Suprapubic skin (tissue), 4 donors: ENCODE results near the gene SRRM3.

ENCODE experiments used
- POLR2A ChIP-seq, 2 donors: fragments of 450-650 bp; IDR thresholded peaks; one replicate each; pipeline ENCODE4 v1.6.1; 2017; ENCODE audit warnings: antibody characterized with exemption in 2 of 2, mild to moderate bottlenecking in 2 of 2, moderate library complexity in 2 of 2
- POLR2AphosphoS5 ChIP-seq, 3 donors: sonication (generic); formaldehyde crosslinking; IDR thresholded peaks; one replicate each; pipeline ENCODE4 v1.6.1; 2017; ENCODE audit warnings: antibody characterized with exemption in 3 of 3
- TF ChIP-seq, protein P1 (sequence below), 2 donors: fragments of 200-600 bp in 1 of 2; fragments of 450-650 bp in 1 of 2; sonication (generic) in 1 of 2; IDR thresholded peaks; one replicate each; pipeline ENCODE4 v1.5.1; 2016 to 2019; ENCODE audit warnings: antibody characterized with exemption in 2 of 2, mild to moderate bottlenecking in 1 of 2, moderate library complexity in 1 of 2

DNA sequence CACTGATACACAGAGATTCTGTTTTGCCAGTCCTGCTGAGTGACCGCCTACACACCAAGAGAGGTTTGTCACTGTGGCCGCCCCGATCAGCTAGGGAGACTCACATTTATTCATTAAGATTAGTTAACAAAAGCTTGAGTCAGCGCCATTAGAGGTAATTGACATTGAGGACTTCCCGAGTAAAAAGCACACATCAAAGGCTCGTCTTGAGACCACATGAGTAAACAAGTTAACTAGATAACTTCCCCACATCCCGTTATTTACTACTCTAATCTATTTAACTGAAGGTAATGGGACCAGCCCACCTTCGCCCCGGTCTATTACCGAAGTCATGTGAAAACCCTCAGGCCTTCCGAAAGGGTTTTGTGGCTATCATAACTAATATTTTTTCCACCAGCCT lies 23.0 kb downstream of the SRRM3 start:
- TF ChIP-seq, protein P1, sequence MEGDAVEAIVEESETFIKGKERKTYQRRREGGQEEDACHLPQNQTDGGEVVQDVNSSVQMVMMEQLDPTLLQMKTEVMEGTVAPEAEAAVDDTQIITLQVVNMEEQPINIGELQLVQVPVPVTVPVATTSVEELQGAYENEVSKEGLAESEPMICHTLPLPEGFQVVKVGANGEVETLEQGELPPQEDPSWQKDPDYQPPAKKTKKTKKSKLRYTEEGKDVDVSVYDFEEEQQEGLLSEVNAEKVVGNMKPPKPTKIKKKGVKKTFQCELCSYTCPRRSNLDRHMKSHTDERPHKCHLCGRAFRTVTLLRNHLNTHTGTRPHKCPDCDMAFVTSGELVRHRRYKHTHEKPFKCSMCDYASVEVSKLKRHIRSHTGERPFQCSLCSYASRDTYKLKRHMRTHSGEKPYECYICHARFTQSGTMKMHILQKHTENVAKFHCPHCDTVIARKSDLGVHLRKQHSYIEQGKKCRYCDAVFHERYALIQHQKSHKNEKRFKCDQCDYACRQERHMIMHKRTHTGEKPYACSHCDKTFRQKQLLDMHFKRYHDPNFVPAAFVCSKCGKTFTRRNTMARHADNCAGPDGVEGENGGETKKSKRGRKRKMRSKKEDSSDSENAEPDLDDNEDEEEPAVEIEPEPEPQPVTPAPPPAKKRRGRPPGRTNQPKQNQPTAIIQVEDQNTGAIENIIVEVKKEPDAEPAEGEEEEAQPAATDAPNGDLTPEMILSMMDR (IDR thresholded peaks at IDR 0.05), result no peak
- no peak for TF ChIP-seq POLR2AphosphoS5 (IDR thresholded peaks at IDR 0.05)
- no peak for TF ChIP-seq POLR2A (IDR thresholded peaks at IDR 0.05)
